Fibroblast of skin of left quadriceps (primary cell): ENCODE results near the gene PPM1L.
"Not testable (repeated sequence)": the region's sequence is repeated elsewhere in the genome, so short reads cannot be mapped to it uniquely, and the experiment has no call there.

Experiments
- DNase-seq, 2 experiments: peaks; one replicate each; pipeline ENCODE4 v3.0.0-alpha.2; 2013; ENCODE audit warnings: low read depth in 2 of 2

PPM1L gene

GRCh38 chr3:160929595-160929994 lies 173.6 kb downstream of the PPM1L start:
- DNase-seq = no peak

DNA sequence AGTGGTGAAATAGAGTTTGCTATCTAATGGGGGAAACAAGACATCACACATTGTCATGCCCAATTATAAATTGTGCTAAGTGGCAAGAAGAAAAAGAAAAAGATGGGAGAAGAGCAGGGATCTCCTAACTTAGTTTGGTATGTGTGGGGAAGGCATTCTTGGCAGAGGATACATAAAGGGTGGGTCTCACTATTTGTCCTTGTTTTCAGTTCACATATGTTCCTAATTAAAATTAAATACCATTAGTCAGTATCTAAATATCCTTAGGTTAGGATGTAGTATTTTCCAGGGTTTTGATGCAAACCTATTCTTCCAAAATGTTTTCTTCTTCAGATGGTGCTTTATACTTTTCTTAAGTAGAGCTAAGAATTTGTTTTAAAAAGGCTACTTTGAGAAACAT lies 175.4 kb downstream of the PPM1L start:
- DNase-seq = peak; percentile 75 to 77

DNA sequence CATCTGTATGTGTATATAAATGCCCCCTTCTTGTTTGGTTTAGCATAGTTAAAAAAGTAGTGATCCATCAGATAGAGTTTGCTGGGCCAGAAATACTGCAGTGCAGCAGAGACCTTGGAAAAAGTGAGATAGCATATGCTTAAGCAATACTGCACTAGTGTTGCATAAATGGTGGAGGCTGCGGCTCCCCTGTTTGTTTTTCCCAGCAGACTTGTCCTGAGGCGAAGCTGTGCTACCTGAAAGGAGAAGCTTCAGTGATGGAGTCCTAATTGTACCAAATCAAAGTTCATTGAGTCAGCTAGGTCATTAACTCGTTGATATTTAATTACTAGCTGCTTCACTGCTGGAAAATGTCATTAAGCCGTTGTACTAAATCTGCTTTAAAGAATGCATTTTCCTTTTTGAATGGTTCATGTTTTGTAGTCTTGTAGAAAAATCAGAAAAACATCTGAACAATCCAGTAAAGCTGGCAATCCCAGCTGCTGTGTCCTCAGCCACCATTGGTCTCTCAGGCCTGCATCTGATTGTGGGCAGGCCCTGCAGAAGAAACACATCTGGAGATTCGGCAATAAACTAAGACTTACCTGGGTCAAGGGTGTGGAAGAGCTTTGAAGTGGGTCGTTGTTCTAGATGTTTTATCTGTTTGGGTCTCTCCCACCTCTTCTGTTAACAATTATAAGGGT lies 179.5 kb downstream of the PPM1L start:
- no peak for DNase-seq

DNA sequence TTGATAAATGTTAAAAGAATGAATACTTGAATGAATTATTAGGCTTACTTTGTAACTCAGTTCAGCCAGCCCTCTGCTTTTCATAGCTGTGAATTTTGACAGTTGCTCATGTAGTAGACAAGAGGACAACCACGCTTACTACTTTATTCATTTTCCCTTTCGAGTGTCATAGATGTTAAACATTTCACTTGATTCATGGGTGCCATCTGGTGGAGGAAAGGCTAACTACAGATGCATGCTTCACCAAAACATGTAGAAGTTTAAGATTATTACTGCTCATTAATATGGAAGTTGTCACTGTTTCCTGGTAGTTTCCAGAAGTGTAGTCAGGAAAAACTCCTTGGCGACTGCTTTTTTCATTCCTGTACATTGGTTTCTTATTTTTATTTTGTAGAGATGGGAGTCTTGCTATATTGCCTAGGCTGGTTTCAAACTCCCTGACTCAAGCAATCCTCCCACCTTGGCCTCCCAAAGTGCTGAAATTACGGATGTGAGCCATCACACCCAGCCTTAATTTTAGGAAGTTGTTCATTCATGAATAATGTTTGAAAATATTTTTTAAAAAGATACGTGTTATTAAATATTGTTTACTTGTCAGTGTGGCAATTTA lies 186.0 kb downstream of the PPM1L start:
- peak; percentile 49 to 53 for DNase-seq

DNA sequence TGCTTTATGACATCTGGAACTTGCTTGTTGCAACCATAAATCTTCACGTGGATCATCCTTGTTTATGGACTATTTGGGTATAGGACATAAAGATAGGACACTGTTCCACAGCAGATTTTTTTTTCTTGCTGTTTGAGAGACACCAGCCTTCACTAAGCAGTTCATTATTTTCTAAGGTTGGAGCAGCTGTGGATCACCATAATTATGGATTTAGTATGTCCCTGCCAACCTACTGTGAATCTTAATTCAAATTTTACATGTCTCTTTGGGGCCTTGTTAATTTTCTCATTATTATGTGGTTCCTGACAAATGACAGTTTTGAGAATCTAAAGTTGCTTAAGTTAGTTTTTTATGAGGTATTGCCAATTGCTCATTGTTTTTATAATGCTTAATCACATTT lies 188.0 kb downstream of the PPM1L start:
- DNase-seq = no peak

DNA sequence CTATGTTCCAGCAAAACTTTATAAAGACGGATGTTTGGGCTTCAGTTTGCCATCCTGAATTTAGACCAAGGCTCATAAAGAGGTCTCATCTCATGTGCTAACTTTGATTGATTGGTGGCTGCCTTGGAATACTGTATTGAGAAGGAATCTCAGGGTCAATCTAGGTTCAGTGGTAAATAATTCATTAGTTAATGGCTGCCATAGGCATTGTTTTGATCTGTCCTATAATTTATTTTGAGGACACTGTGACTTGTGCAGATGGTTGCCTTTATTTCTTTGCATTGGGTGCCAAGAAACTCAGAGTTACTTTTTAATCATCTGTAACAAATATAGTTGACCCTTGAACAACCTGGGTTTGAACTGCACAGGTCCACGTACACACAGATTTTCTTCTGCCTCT lies 189.3 kb downstream of the PPM1L start:
- no peak for DNase-seq

DNA sequence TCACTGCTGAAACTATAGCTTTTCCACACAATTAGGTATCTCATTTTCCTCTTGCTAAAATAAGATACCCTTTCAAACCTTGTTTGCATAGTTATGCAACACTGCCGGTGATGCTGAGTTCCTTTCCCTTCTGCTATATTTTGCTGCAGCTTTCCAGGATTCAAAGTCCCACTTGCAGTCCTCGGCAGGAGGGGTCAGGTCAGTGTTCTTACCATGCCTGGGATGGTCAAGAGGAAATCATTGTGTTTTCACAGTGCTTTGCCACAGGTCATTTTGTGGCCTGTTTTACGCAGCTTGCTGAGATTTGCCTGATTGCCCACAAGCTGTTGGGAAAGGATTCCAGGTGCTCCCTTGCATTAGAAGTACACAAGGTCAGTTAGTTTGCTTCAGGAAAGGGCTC lies 192.2 kb downstream of the PPM1L start:
- DNase-seq = no peak

DNA sequence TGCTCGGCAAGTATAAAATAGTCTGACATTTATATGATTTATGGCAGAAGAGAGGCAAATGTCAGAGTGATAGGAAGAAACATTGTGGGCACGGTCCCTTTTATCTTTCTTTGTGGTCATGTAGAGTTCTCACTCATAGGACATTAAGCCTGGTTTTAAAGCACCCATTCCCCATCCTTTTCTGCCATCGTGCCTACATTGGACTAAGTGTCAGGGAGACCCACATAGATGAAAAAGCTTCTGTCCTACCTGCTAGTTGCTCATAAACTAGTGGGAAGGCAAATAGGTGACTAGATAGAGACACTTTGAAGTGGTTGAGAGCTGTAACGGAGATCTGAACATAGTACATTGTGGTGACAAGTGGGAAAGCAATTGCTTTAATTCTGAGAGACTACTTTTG lies 193.4 kb downstream of the PPM1L start:
- no peak for DNase-seq

DNA sequence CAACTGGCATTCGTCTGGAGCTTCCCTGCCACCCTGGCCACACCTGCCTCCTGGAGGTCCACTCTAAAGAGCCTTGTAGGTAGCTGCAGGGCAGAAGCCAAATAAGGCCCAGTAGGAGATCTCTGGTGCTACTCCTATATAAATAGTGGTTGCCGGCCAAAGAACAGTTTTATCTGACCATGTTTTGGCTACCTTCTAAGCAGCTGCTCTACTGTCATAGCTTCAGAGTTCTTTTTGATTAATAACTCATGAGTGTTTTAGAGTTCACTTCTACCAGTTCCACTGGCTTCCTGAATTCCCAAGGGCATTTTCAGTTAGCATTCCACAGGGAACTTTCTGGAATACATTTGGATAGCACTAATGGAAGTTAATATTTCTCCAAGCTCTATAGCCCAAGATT lies 194.5 kb downstream of the PPM1L start:
- DNase-seq = no peak

GRCh38 chr3:160950954-160951353 lies 194.9 kb downstream of the PPM1L start:
- DNase-seq = no peak

GRCh38 chr3:160951642-160952487 lies 195.8 kb downstream of the PPM1L start:
- no peak for DNase-seq

DNA sequence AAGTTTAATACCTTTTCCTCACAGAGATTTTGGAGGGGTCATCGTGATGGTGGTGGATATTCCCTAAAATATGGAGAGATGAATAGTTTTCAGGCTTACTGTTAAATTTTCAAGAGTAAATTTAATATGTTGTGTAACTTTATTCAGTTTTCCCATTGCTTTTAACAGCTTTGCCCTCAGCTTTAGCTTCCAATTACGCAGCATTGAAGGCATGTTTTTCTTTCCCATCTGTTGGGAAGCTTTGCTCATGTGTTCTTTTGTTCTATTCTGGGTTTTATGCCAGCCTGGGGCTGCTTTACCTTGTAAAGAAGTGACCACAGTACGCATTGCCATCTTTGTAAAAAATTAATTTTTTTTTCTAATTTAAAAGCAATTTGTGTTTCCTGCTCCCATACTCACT lies 197.7 kb downstream of the PPM1L start:
- DNase-seq = no peak

- DNase-seq = no peak
Observed at GRCh38 chr3:160956785-160957184, 200.8 kb downstream of the PPM1L start.

DNA sequence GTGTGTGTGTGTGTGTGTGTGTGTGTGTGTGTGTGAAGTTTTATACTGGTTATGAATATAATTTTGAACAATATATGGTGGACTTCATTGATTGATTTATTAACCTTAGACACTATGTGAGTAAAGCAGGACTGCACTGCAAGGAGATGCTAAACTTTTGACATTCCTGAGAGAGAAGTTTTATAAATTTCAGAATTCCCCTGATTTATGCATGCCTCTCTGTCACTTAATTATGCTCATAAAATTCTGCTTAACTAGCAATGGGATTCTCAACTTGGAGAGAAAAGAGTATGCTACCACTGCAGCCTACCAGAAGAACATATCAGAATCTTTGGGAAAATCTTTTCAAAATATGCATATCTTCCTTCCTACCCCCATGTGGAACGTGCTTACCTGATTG lies 204.5 kb downstream of the PPM1L start:
- DNase-seq = no peak

GRCh38 chr3:160963949-160964348 lies 207.9 kb downstream of the PPM1L start:
- DNase-seq = no peak

DNA sequence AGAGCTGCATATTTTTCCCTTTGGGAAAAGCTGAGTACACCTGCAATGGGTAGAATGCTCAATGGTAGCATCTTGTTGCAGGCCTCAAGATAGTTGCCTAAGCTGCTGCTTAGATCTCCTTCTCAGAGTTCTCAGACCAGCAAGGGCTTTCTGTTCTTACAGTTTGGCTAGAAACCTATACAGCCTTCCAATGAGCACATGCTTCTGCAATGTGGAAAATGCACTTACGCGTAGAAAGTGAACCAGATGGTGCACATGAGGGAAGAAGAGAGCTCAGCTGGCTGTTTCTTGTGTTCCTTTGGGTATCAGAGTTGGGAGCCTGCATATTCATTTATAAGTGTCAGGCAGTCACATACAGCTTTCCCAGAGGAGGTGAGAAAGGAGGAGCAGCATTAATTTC lies 212.7 kb downstream of the PPM1L start:
- DNase-seq = peak in 1 of 2 experiments; percentile 4

- no peak for DNase-seq
Observed at GRCh38 chr3:160973067-160973809, 217.2 kb downstream of the PPM1L start.

GRCh38 chr3:160977773-160978172 lies 221.7 kb downstream of the PPM1L start:
- DNase-seq = no peak

- no peak for DNase-seq
Observed at GRCh38 chr3:160980740-160981139, 224.7 kb downstream of the PPM1L start.

DNA sequence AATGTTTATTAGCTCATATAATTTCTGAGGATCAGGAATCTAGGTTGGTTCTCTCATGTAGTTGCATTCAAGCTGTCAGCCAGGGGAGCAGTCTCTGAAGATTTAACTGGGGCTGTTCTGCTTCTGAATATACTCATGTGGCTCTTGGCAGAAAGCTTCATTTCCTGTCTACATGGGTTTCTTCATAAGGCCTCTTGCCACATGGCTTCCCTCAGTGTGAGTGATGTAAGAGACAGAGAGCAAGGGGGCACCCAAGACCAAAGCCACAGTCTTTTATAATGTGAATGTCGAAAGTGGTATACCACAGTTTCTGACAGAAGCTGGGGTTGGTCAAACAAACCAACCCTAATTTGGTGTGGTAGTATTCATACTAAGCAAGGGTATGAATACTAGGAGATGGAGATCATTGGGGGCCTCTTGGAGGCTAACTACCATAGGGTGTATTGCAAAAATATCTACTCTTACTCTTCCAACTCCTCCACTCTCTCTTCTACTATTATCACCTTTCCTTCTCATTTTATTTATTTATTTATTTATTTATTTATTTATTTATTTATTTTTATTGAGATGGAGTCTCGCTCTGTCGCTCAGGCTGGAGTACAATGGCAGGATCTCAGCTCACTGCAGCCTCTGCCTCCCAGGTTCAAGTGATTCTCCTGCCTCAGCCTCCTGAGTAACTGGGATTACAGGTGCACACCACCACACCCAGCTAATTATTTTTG lies 225.3 kb downstream of the PPM1L start:
- no peak for DNase-seq

DNA sequence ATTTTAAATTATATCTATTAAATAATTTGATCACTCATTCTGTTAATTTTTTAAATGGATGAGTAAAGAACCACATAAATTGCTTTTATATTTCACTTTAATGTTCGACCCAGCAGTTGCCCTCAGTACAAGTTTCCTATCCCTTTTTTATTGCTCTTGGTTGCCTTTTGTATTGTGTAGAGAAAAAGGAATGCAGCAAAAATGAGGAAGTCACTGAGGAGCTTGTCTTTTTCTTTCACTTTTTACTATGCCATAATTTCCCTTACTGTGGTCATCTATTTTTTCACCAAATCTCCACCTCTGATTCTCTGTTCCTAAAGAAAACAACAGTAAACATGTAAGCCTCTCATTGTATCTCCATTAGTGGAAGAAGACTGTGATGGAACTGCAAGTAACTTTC lies 226.5 kb downstream of the PPM1L start:
- no peak for DNase-seq

DNA sequence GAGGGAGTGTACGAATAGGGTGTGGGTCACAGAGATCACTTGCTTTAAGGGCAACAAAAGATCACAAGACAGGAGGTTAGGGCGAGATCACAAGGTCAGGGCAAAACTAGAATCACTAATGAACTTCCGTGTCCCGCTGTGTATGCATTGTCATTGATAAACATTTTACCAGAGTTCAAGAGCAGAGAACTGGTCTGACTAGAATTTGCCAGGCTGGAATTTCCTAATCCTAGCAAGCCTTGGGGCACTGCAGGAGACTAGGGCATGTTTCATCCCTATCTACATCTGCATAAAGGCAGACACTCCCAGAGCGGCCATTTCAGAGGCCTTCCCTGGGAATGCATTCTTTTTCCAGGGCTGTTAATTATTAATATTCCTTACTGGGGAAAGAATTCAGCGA lies 227.9 kb downstream of the PPM1L start:
- not testable (repeated sequence) for DNase-seq
